ENCODE results near the gene ELK4. TPM values are rescaled to one million over a fixed set of nuclear protein-coding genes. Genes with fewer than 3 reads are reported as not detected.

The ELK4 gene
- total and polyA plus RNA-seq, 8 donors, result 23.6 to 69.9 (median 26.9) TPM

GRCh38 chr1:205590777-205591513 lies 40.9 kb downstream of the ELK4 start:
- H3K4me3 ChIP-seq, result no peak overlapping the region
- intact Hi-C loops (cut with DNase I), result loop anchor here in 1 of 2 donors (5.0 kb wide), 1 partner anchor 46 kb away; no protein-coding TSS in a partner anchor

GRCh38 chr1:205590457-205590768 lies 41.4 kb downstream of the ELK4 start:
- Histone ChIP-seq H3K36me3 (no peaks in the 10 kb centered on the region), H3K4me3 (no peak overlapping the region), H3K4me1 (peaks cover 0 to 35% of the 10 kb centered on the region in 2 donors), H3K27ac (no peak overlapping the region), H3K9me3 (no peaks in the 10 kb centered on the region), H3K27me3 (no peaks in the 10 kb centered on the region)
- TF ChIP-seq CTCF (IDR thresholded peaks at IDR 0.05), result no peak
- DNase-seq (no peak), ATAC-seq (no peak)
- intact Hi-C loops (cut with DNase I), result loop anchor here in 1 of 2 donors (5.0 kb wide), 1 partner anchor 47 kb away; no protein-coding TSS in a partner anchor

More at GRCh38 chr1:205590777-205591513, 40.9 kb downstream of the ELK4 start:
- no peaks in the 10 kb centered on the region for H3K27me3 ChIP-seq
- H3K27ac ChIP-seq, result no peak overlapping the region
- H3K36me3 ChIP-seq, result no peaks in the 10 kb centered on the region
- TF ChIP-seq CTCF (IDR thresholded peaks at IDR 0.05), result no peak
- ATAC-seq (no peak), DNase-seq (no peak)
- H3K4me1 ChIP-seq, result peaks cover 0 to 35% of the 10 kb centered on the region in 2 donors
- no peaks in the 10 kb centered on the region for H3K9me3 ChIP-seq

GRCh38 chr1:205589618-205590456 lies 42.0 kb downstream of the ELK4 start:
- TF ChIP-seq CTCF (IDR thresholded peaks at IDR 0.05), result no peak
- ATAC-seq (no peak), DNase-seq (no peak)
- H3K36me3 ChIP-seq, result no peaks in the 10 kb centered on the region
- H3K9me3 ChIP-seq, result no peaks in the 10 kb centered on the region
- no peak overlapping the region for H3K4me3 ChIP-seq
- no peak overlapping the region for H3K27ac ChIP-seq
- intact Hi-C loops (cut with DNase I), result loop anchor here in 1 of 2 donors (5.0 to 10.0 kb wide), 2 partner anchors 47 to 65 kb away; no protein-coding TSS in a partner anchor
- H3K27me3 ChIP-seq, result no peaks in the 10 kb centered on the region
- H3K4me1 ChIP-seq, result peaks cover 0 to 35% of the 10 kb centered on the region in 2 donors

- peaks cover 0 to 34% of the 10 kb centered on the region in 2 donors for H3K4me1 ChIP-seq
- H3K36me3 ChIP-seq, result no peaks in the 10 kb centered on the region
- H3K27ac ChIP-seq, result peak overlapping the region in 1 of 2 donors; percentile 50
- H3K9me3 ChIP-seq, result no peaks in the 10 kb centered on the region
- no peak for TF ChIP-seq CTCF (IDR thresholded peaks at IDR 0.05)
- ATAC-seq (no peak), DNase-seq (no peak)
- H3K4me3 ChIP-seq, result no peak overlapping the region
- no peaks in the 10 kb centered on the region for H3K27me3 ChIP-seq
- intact Hi-C loops (cut with DNase I), result loop anchor here in 1 of 2 donors (10.0 kb wide), 1 partner anchor 64 kb away; no protein-coding TSS in a partner anchor
These were observed 42.8 kb downstream of the ELK4 start for GRCh38 chr1:205589046-205589445.

GRCh38 chr1:205588636-205589035 lies 43.2 kb downstream of the ELK4 start:
- H3K4me3 ChIP-seq, result no peak overlapping the region
- H3K27ac ChIP-seq, result peak overlapping the region in 1 of 2 donors; percentile 50
- H3K27me3 ChIP-seq, result no peaks in the 10 kb centered on the region
- H3K4me1 ChIP-seq, result peaks cover 0 to 30% of the 10 kb centered on the region in 2 donors
- H3K9me3 ChIP-seq, result no peaks in the 10 kb centered on the region
- DNase-seq, result peak in 1 of 4 donors; percentile 54
- peak; percentile 55 for ATAC-seq
- intact Hi-C loops (cut with DNase I), result loop anchor here in 1 of 2 donors (10.0 kb wide), 1 partner anchor 64 kb away; no protein-coding TSS in a partner anchor
- H3K36me3 ChIP-seq, result no peaks in the 10 kb centered on the region
- peak; percentile 18 to 19 for TF ChIP-seq CTCF (IDR thresholded peaks at IDR 0.05)

Measured in left lung (tissue), 10 donors.